NT2/D1 (cell line): ENCODE data around the gene UMAD1.
"Not testable (repeated sequence)": the region's sequence is repeated elsewhere in the genome, so short reads cannot be mapped to it uniquely, and the experiment has no call there.

Source experiments
- DNase-seq: peaks from one replicate; pipeline ENCODE4 v3.0.0-alpha.2; 2011; ENCODE audit warnings: low read depth, low spot score
- H3K27me3 ChIP-seq: 2 replicates; pipeline ENCODE4 v1.6.0; 2011; ENCODE audit warnings: mild to moderate bottlenecking; ENCODE audit not compliant: insufficient read length, insufficient read depth
- H3K36me3 ChIP-seq: 2 replicates; pipeline ENCODE4 v1.6.1; 2011; ENCODE audit warnings: mild to moderate bottlenecking, low read length, mixed read lengths; ENCODE audit not compliant: insufficient read depth, insufficient read length
- H3K4me1 ChIP-seq: 2 replicates; pipeline ENCODE4 v1.5.1; 2011; ENCODE audit not compliant: insufficient read depth, insufficient read length
- H3K4me3 ChIP-seq: 2 replicates; pipeline ENCODE4 v1.5.1; 2011; ENCODE audit warnings: low read depth; ENCODE audit not compliant: insufficient read length
- H3K9ac ChIP-seq: 2 replicates; pipeline ENCODE4 v1.6.0; 2011; ENCODE audit warnings: low read depth; ENCODE audit not compliant: insufficient read length
- H3K9me3 ChIP-seq: 2 replicates; pipeline ENCODE4 v1.5.1; 2011; ENCODE audit warnings: mild to moderate bottlenecking, low read length; ENCODE audit not compliant: insufficient read depth
- SUZ12 ChIP-seq: IDR thresholded peaks from 2 replicates; pipeline ENCODE4 v1.6.1; 2011; ENCODE audit not compliant: insufficient read length, insufficient read depth; ENCODE audit errors: extremely low read depth
- YY1 ChIP-seq: IDR thresholded peaks from 2 replicates; pipeline ENCODE4 v1.6.1; 2011; ENCODE audit not compliant: insufficient read length, insufficient read depth
- ZNF274 ChIP-seq: IDR thresholded peaks from 2 replicates; pipeline ENCODE4 v1.6.1; 2011; ENCODE audit warnings: mild to moderate bottlenecking, low read depth, low read length

Gene UMAD1

DNA sequence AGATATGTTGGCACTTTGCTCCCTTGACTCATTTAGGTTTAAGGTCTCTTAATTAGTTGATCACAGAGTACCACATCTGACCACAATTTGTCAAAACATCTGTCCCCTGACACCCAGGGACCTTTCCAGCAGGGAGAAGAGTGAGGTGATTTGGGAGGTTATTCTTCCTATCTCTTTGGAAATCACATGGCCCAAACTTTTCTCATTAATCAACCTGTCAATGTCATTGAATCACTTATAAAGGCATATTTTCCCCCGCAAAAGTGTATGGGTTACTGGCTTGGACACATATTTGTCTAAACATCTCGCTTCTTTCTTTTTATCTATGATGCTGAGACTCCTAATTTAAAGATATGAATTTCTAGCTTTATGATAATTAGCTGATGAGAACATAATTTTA, 170.3 kb downstream of the UMAD1 start:
- H3K4me3 ChIP-seq, result no peak overlapping the region
- no peaks in the 10 kb centered on the region for H3K36me3 ChIP-seq
- TF ChIP-seq YY1, result no peak
- TF ChIP-seq SUZ12, result no peak
- no peak for TF ChIP-seq ZNF274
- no peak overlapping the region for H3K9ac ChIP-seq
- H3K9me3 ChIP-seq, result no peaks in the 10 kb centered on the region
- no peaks in the 10 kb centered on the region for H3K4me1 ChIP-seq
- no peak for DNase-seq
- no peaks in the 10 kb centered on the region for H3K27me3 ChIP-seq

DNA sequence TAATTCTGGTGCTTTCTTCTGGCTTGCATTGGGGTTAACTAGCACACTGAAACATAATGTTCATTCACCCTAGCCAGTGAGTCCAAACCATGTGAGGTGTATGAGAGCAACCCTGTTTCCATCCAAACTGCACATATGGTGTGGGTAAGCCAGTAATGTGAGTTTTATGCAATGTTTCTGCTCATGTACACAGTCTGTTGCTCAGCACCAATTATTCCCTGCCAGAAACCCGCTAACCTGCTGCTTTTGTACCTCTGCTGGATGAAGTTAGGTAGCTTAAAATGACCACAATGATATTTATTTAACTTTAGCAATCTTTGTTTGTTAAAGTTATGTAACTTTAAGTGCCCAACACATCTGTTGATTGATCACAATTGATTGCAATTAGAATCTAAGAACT, 171.6 kb downstream of the UMAD1 start:
- H3K27me3 ChIP-seq, result no peaks in the 10 kb centered on the region
- no peak for TF ChIP-seq SUZ12
- no peak for TF ChIP-seq YY1
- no peak for TF ChIP-seq ZNF274

DNA sequence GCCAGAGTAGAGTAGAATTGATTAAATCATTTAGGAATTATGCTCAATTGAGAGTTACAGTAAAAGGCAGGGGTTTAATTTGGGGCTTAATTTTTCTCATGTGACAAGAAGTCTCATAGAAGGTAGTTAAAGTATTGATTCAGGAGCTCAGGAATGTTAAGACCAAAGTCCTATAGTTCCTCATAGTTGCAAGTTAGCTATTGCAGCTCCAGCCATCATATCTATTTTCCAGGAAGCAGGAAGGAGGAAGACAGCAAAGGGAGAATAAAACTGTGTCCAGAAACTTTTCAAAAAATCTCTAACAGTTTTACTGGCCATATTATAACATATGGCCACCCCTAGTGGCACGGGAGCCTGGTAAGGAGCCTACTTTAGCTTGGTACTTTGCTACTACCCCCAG, 174.8 kb downstream of the UMAD1 start:
- H3K4me1 ChIP-seq, result no peaks in the 10 kb centered on the region
- no peak for TF ChIP-seq ZNF274
- TF ChIP-seq SUZ12, result no peak
- no peak for TF ChIP-seq YY1
- no peak for DNase-seq
- no peaks in the 10 kb centered on the region for H3K9me3 ChIP-seq
- no peak overlapping the region for H3K9ac ChIP-seq
- no peaks in the 10 kb centered on the region for H3K27me3 ChIP-seq
- H3K36me3 ChIP-seq, result no peaks in the 10 kb centered on the region
- H3K4me3 ChIP-seq, result no peak overlapping the region

More for the DNA sequence above, 171.6 kb downstream of the UMAD1 start:
- Histone ChIP-seq H3K9ac (no peak overlapping the region), H3K4me3 (no peak overlapping the region), H3K9me3 (no peaks in the 10 kb centered on the region), H3K36me3 (no peaks in the 10 kb centered on the region), H3K4me1 (no peaks in the 10 kb centered on the region)
- no peak for DNase-seq

DNA sequence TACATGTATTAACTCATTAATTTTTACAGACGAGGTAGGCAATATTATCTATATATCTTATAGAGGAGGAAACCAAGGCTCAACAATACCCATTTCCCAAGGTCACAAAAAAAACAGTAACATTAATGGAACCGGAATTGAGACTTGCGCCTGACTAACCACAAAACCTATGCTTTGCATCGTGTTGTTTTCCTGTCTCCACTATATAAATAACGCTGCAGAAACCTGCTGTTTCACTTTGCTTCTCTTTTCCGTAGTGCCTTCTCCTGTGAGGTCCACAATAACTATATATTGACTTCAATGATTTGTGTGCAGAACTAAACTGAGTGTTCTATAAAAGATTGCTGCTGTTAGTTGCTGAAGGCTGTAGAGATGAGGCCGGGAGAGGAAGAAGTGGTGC, 175.5 kb downstream of the UMAD1 start:
- Histone ChIP-seq H3K36me3 (no peaks in the 10 kb centered on the region), H3K9me3 (no peaks in the 10 kb centered on the region), H3K4me1 (no peaks in the 10 kb centered on the region), H3K9ac (no peak overlapping the region), H3K4me3 (no peak overlapping the region), H3K27me3 (no peaks in the 10 kb centered on the region)
- no peak for DNase-seq
- TF ChIP-seq SUZ12 (no peak), ZNF274 (no peak), YY1 (no peak)

DNA sequence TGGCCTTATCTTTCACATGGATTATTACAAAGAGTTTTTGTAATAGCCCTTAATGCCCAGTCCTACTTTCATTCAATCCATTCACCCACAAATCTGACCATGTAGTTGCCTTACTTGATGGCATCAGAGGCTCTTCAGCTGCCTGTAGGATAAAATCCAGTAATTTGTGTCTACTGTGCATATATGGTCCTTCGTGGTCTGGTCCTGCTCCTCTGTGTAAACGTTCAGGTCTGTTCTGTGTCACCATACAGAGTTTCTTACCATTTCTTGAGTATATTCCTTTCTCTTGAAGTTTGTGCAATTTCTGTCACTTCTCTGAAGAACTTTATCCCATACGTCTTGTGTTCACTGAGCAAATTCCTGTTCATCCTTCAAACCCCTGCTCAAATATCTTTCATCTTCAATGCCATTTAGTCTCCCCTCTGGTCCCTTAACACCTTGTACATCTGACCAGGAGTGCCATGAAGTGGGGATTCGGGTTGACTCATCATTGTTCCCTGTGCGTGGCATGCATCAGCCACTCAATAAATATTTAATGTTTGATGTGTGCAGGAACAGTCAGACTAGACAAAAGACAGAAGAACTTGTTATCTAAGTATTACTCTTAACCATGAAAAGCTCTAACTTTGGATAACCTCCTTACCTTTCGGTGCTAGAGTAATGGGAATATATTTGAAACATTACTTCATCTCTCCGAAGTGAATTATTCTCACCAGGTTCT, 176.4 kb downstream of the UMAD1 start:
- no peak for DNase-seq
- no peaks in the 10 kb centered on the region for H3K9me3 ChIP-seq
- H3K27me3 ChIP-seq, result no peaks in the 10 kb centered on the region
- no peaks in the 10 kb centered on the region for H3K4me1 ChIP-seq
- H3K9ac ChIP-seq, result no peak overlapping the region
- no peaks in the 10 kb centered on the region for H3K36me3 ChIP-seq
- no peak for TF ChIP-seq ZNF274
- no peak for TF ChIP-seq SUZ12
- no peak for TF ChIP-seq YY1
- H3K4me3 ChIP-seq, result no peak overlapping the region

DNA sequence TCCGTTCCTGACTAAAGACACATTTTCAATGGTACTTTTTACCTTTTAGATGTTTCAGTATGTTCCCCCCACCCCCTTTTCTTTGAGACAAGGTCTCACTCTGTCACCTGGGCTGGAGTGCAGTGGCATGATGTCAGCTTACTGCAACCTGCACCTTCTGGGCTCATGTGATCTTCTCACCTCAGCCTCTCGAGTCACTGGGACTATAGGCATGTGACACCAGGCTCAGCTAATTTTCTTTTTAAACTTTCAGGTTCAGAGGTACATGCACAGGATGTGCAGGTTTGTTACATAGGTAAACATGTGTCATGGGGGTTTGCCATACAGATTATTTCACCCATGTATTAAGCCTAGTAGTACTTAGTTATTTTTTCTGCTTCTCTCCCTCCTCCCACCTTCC, 177.2 kb downstream of the UMAD1 start:
- no peak for DNase-seq
- no peaks in the 10 kb centered on the region for H3K36me3 ChIP-seq
- no peak overlapping the region for H3K9ac ChIP-seq
- no peaks in the 10 kb centered on the region for H3K4me1 ChIP-seq
- H3K4me3 ChIP-seq, result no peak overlapping the region
- H3K9me3 ChIP-seq, result no peaks in the 10 kb centered on the region
- no peaks in the 10 kb centered on the region for H3K27me3 ChIP-seq
- TF ChIP-seq YY1, result no peak
- TF ChIP-seq ZNF274, result no peak
- TF ChIP-seq SUZ12, result no peak

DNA sequence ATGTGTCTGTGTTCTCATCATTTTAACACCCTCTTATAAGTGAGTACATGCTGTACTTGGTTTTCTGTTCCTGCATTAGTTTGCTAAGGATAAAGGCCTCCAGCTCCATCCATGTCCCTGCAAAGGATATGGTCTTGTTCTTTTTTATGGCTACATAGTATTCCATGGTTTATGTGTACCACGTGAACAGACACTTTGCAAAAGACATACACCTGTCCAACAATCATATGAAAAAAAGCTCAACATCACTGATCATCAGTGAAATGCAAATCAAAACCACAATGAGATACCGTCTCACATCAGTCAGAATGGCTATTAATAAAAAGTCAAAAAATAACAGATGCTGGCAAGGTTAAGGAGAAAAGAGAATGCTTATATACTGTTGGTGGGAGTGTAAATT, 177.6 kb downstream of the UMAD1 start:
- not testable (repeated sequence) for DNase-seq, H3K9me3 ChIP-seq, H3K36me3 ChIP-seq, H3K27me3 ChIP-seq, H3K9ac ChIP-seq, H3K4me3 ChIP-seq, H3K4me1 ChIP-seq

DNA sequence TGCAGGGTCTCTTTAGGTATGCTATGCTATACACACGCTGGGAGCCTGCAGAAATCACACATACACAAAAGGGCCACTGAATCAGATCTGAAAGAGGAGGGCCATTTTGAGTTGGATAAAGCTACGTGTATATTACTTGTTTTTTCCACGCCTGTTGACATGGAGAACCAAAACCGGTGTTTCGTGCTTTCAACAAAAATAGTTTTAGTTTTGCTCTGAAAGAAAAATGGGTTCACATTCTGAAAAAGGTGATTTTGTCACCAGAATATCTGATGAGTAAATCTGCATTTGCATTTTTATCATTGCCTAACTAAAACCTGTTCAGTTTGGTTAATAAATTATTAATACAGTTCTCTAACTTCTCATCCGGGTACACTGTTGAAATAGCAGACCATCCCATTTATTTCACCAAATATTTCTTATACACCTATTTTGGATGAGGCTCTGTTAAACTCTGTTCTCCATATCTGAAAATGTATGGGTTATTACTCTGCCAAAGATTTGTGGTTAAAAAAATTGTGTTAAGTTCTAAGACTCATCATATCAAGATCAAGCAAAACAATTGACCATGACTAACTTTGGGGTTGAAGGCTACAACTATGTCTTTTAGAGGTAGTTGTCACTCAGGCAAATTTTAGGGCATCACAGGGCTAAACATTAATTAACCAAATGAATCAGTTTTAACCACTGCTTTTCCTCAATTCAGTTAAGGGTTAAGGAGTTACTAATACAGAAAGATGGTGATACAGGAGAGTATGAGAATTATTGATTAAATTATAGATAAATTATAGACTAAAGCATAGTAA, 179.1 kb downstream of the UMAD1 start:
- DNase-seq, result no peak
- Histone ChIP-seq H3K36me3 (no peaks in the 10 kb centered on the region), H3K27me3 (no peaks in the 10 kb centered on the region), H3K4me1 (no peaks in the 10 kb centered on the region), H3K9me3 (no peaks in the 10 kb centered on the region), H3K9ac (no peak overlapping the region), H3K4me3 (no peak overlapping the region)
- TF ChIP-seq SUZ12 (no peak), YY1 (no peak), ZNF274 (no peak)
